Type B pancreatic cell (in vitro differentiated cells): Measurements from ENCODE around the gene ZCCHC14. TPM values are rescaled to one million over a fixed set of nuclear protein-coding genes. Genes with fewer than 3 reads are reported as not detected.

Experiments used
- DNase-seq: peaks from one replicate; pipeline ENCODE4 v3.0.0; 2021; ENCODE audit warnings: mixed read lengths; ENCODE audit not compliant: unreplicated experiment; ENCODE audit errors: extremely low spot score
- H3K27ac Mint-ChIP-seq: 2 replicates; pipeline ENCODE4 v1.8.0; 2021; ENCODE audit warnings: mild to moderate bottlenecking, mixed read lengths
- H3K27me3 Mint-ChIP-seq: 2 replicates; pipeline ENCODE4 v1.8.0; 2021; ENCODE audit warnings: mixed read lengths
- H3K36me3 Mint-ChIP-seq: 2 replicates; pipeline ENCODE4 v1.8.0; 2021; ENCODE audit warnings: mixed read lengths
- H3K4me1 Mint-ChIP-seq: one replicate; pipeline ENCODE4 v1.8.0; 2021; ENCODE audit warnings: mixed read lengths; ENCODE audit not compliant: unreplicated experiment
- H3K4me3 Mint-ChIP-seq: 2 replicates; pipeline ENCODE4 v1.8.0; 2021; ENCODE audit warnings: mild to moderate bottlenecking, mixed read lengths
- H3K9me3 Mint-ChIP-seq: 2 replicates; pipeline ENCODE4 v1.8.0; 2021; ENCODE audit warnings: mixed read lengths
- total RNA-seq: library from RNA; stranded (reverse); gene quantifications from 2 replicates; pipeline ENCODE4 v1.2.1, GENCODE V29; 2021; ENCODE audit warnings: low replicate concordance
- TF ChIP-seq, protein P1 (sequence below): fragments of 200-600 bp; sonication (generic); conservative IDR thresholded peaks from 2 replicates; pipeline ENCODE4 v1.5.0; 2021; ENCODE audit warnings: antibody characterized with exemption, mild to moderate bottlenecking

Gene ZCCHC14
- total RNA-seq, 1 donor from 2014 or later: 32.3 TPM

DNA sequence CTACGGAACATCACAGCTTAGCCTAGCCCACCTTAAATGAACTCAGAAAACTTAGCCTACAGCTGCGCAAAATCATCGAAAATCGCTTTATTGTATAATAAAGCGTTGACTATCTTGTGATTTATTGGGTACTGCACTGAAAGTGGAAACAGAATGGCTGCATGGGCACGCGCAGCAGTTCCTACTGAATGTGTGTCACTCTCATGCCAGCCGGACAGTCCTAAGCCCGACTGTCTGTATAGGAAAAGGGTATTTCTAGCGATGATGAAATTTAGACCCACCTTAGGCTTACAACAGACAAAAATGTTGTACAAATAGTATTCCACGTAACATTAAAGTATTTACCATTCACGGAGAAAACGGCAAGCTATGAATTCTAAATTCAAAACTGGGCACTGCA, 118.5 kb downstream of the ZCCHC14 start:
- H3K4me1 Mint-ChIP-seq: peaks cover 17% of the 10 kb centered on the region
- no peak overlapping the region for H3K4me3 Mint-ChIP-seq
- no peak overlapping the region for H3K27ac Mint-ChIP-seq
- no peak for DNase-seq
- H3K27me3 Mint-ChIP-seq: no peaks in the 10 kb centered on the region
- H3K36me3 Mint-ChIP-seq: no peaks in the 10 kb centered on the region
- TF ChIP-seq, protein P1, sequence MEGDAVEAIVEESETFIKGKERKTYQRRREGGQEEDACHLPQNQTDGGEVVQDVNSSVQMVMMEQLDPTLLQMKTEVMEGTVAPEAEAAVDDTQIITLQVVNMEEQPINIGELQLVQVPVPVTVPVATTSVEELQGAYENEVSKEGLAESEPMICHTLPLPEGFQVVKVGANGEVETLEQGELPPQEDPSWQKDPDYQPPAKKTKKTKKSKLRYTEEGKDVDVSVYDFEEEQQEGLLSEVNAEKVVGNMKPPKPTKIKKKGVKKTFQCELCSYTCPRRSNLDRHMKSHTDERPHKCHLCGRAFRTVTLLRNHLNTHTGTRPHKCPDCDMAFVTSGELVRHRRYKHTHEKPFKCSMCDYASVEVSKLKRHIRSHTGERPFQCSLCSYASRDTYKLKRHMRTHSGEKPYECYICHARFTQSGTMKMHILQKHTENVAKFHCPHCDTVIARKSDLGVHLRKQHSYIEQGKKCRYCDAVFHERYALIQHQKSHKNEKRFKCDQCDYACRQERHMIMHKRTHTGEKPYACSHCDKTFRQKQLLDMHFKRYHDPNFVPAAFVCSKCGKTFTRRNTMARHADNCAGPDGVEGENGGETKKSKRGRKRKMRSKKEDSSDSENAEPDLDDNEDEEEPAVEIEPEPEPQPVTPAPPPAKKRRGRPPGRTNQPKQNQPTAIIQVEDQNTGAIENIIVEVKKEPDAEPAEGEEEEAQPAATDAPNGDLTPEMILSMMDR: no peak
- H3K9me3 Mint-ChIP-seq: no peaks in the 10 kb centered on the region

DNA sequence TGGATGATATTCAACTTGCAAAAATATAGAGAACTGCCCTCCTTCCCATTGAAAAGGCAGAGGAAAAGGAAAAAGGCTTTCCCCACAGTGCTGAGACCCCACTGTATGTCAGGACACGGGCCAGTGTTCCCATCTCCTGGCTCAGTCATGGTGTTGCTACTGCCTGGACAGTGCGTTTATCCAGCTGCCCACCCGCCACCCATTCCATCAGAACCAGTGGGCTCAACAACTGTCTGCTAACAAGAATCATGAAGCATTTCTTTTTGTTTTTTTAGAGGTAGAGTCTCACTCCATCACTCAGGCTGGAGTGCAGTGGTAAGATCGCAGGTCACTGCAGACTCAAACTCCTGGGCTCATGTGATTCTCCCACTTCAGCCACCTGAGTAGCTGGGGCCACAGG, 120.5 kb downstream of the ZCCHC14 start:
- Mint-ChIP-seq H3K27ac (no peak overlapping the region), H3K9me3 (no peaks in the 10 kb centered on the region), H3K36me3 (no peaks in the 10 kb centered on the region), H3K4me3 (no peak overlapping the region), H3K4me1 (peaks cover 32% of the 10 kb centered on the region), H3K27me3 (no peaks in the 10 kb centered on the region)
- DNase-seq: no peak
- TF ChIP-seq, protein P1: no peak

DNA sequence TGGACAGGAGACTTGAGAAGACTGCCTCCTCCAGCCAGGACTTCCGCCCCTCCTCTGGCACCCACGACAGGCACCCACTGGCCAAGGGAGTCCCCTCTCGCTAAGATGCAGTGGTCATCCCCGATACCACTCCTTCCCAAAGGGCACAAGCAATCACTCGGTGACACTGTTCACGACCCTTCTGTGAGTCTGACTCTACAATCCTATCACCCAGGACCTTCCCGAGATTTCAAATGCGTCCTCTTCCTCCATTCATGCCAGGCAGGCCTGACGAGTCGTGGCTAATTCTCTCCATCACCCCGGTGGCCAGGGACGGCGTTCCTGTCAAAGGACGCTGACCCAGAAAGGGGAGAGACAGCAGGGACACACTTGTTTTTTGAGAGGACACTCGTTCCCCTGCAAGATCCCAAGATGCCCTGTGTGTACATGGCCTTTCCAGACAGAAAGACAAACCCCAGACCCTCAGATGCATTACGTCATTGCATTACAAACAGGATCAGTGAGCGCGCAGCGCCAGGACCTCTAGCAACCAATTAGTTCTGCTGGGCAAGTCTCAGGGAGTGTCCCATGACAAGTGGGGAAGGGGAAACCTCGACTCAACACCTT, 121.5 kb downstream of the ZCCHC14 start:
- Mint-ChIP-seq H3K27ac (no peak overlapping the region), H3K9me3 (no peaks in the 10 kb centered on the region), H3K27me3 (no peaks in the 10 kb centered on the region), H3K4me1 (peaks cover 32% of the 10 kb centered on the region), H3K36me3 (no peaks in the 10 kb centered on the region), H3K4me3 (no peak overlapping the region)
- TF ChIP-seq, protein P1: no peak
- DNase-seq: no peak

DNA sequence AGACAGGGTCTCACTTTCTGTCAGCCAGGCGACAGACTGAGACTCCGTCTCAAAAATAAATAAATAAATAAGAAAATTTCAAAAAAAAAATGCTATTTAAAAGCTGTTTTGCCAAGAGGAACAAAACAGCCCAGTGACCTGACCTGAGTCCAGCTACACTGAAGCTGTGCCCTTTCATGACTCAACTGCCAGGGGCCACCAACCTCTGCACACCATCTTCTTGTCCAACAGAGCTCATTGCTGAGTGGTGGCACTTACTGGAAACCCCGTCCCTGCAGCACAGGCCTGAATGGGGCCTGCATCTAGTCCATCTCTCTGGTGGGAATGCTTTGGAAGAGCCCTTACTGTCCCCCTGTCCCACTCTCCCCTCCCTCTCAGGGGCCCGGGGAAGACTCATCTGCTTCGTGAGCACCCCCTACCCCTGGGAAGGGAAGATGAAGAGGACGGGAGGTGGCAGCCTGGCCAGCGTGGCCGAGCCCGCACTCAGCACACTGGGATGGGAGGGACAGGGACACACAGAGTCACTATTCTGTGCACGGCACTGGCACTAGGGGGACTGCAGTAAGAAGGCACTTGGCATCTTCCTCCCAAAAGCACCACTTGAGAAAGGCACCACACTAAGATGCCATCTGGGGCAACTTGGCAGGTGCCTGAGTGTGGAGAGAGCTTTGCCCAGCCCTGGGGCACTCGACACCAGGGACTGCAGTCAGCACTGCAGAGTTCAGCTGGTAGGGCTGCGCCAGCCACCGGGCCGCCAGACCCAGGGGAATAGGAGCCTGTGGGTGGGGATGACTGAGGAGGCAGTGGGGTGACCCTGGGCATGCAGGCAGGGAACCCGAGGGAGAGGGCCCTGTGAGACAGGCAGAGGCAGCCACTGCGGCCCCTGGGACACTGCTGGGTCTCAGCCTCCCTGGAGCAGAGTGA, 122.8 kb downstream of the ZCCHC14 start:
- no peak overlapping the region for H3K4me3 Mint-ChIP-seq
- DNase-seq: no peak
- no peak overlapping the region for H3K27ac Mint-ChIP-seq
- H3K4me1 Mint-ChIP-seq: peaks cover 26% of the 10 kb centered on the region
- TF ChIP-seq, protein P1: no peak
- no peaks in the 10 kb centered on the region for H3K27me3 Mint-ChIP-seq
- H3K9me3 Mint-ChIP-seq: no peaks in the 10 kb centered on the region
- no peaks in the 10 kb centered on the region for H3K36me3 Mint-ChIP-seq

DNA sequence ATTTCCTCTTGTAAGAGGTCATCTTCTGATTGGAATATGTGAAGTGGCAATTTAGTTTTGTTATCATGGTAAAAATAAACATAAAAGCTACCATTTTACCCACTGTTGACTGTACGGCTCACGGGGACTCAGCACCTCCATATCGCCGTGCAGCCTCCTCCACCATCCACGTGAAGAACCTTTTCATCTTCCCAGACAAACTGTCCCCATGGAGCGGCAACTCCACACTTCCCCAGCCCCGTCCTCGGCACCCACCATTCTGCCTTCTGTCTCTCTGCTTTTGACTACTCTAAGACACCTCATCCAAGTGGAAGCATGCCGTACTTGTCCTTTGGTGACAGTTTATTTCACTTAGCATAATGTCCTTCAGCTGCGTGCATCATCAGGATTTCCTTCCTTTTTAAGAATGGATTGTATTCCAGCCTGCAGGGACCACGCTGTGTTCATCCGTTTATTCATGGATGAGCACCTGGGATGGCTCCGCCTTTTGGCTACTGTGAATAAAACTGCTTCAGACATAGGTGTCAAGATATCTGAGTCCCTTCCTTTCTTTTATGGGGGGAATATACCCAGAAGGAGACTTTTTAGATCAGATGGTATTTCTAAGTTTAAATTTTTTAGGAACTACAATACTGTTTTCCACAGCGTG, 123.6 kb downstream of the ZCCHC14 start:
- Mint-ChIP-seq H3K9me3 (no peaks in the 10 kb centered on the region), H3K4me3 (no peak overlapping the region), H3K27me3 (no peaks in the 10 kb centered on the region), H3K27ac (no peak overlapping the region), H3K36me3 (no peaks in the 10 kb centered on the region), H3K4me1 (peaks cover 27% of the 10 kb centered on the region)
- DNase-seq: no peak
- TF ChIP-seq, protein P1: no peak
